GM12878 (cell line): ENCODE data around the gene MMP1.

Source experiments
- CEBPB ChIP-seq, 2 experiments: fragments of 150-350 bp in 1 of 2; IDR thresholded peaks; 2 replicates each; pipeline ENCODE4 v1.6.1; 2012 to 2014; ENCODE audit warnings: low read depth in 2 of 2, low read length in 2 of 2, borderline replicate concordance in 1 of 2, inconsistent platforms in 1 of 2
- CHD1 ChIP-seq: IDR thresholded peaks from 2 replicates; pipeline ENCODE4 v1.6.1; 2012; ENCODE audit warnings: low read depth, low read length, improper control_type of control experiment
- CTCF ChIP-seq, 3 experiments: IDR thresholded peaks in 2 of 3; conservative IDR thresholded peaks in 1 of 3; 2 replicates each; pipeline ENCODE4 v1.5.1; 2011; ENCODE audit warnings: low read depth in 3 of 3, low read length in 3 of 3, mild to moderate bottlenecking in 3 of 3, control low read depth in 2 of 3, moderate library complexity in 2 of 3, inconsistent platforms in 1 of 3, mixed read lengths in 1 of 3; ENCODE audit not compliant: control insufficient read depth in 2 of 3, insufficient read depth in 1 of 3; ENCODE audit errors: extremely low read depth in 1 of 3
- ETV6 ChIP-seq, 2 experiments: fragments of 450-650 bp in 1 of 2; IDR thresholded peaks in 1 of 2; conservative IDR thresholded peaks in 1 of 2; 2 replicates each; pipeline ENCODE4 v1.6.1; 2014; ENCODE audit warnings: antibody characterized with exemption in 1 of 2, borderline replicate concordance in 1 of 2, low read depth in 1 of 2, mild to moderate bottlenecking in 1 of 2, moderate library complexity in 1 of 2
- FOXK2 ChIP-seq: fragments of 450-650 bp; IDR thresholded peaks from 2 replicates; pipeline ENCODE4 v1.6.1; 2017; ENCODE audit warnings: mild to moderate bottlenecking, moderate library complexity
- HCFC1 ChIP-seq: fragments of 150-350 bp; IDR thresholded peaks from 2 replicates; pipeline ENCODE4 v1.6.1; 2014; ENCODE audit warnings: low read length
- KAT2A ChIP-seq: conservative IDR thresholded peaks from 2 replicates; pipeline ENCODE4 v1.6.1; 2011; ENCODE audit warnings: low read depth, low read length; ENCODE audit not compliant: control insufficient read depth
- POLR2A ChIP-seq: IDR thresholded peaks from 2 replicates; pipeline ENCODE4 v1.6.1; 2011; ENCODE audit warnings: low read depth, mild to moderate bottlenecking, low read length
- POLR2AphosphoS5 ChIP-seq: IDR thresholded peaks from 2 replicates; pipeline ENCODE4 v1.6.1; 2011; ENCODE audit warnings: mild to moderate bottlenecking, low read length, inconsistent platforms
- RAD21 ChIP-seq: IDR thresholded peaks from 2 replicates; pipeline ENCODE4 v1.6.1; 2011; ENCODE audit warnings: mild to moderate bottlenecking, low read depth, low read length, moderate library complexity; ENCODE audit not compliant: insufficient read depth
- RCOR1 ChIP-seq: conservative IDR thresholded peaks from 2 replicates; pipeline ENCODE4 v1.6.1; 2012; ENCODE audit warnings: low read depth, low read length, improper control_type of control experiment
- SMC3 ChIP-seq: IDR thresholded peaks from 2 replicates; pipeline ENCODE4 v1.6.1; 2011; ENCODE audit warnings: low read length, improper control_type of control experiment, borderline replicate concordance
- TAF1 ChIP-seq: IDR thresholded peaks from 2 replicates; pipeline ENCODE4 v1.6.1; 2011; ENCODE audit warnings: mild to moderate bottlenecking, low read depth, low read length, borderline replicate concordance

GRCh38 chr11:102783720-102784119 is 14.2 kb downstream of the MMP1 start:
- TF ChIP-seq CTCF (IDR thresholded peaks at IDR 0.05 in 2 of 3, conservative IDR thresholded peaks at IDR 0.05 in 1 of 3; ENCODE audit: control insufficient read depth in 2 of 3, extremely low read depth in 1 of 3, insufficient read depth in 1 of 3, low read depth in 3 of 3, low read length in 3 of 3) = no peak
- TF ChIP-seq HCFC1 = no peak
- no peak for TF ChIP-seq TAF1
- TF ChIP-seq CEBPB (IDR thresholded peaks at IDR 0.05; ENCODE audit: borderline replicate concordance in 1 of 2, low read depth in 2 of 2, low read length in 2 of 2) = no peak
- no peak for TF ChIP-seq SMC3
- TF ChIP-seq POLR2AphosphoS5 = no peak
- no peak for TF ChIP-seq RAD21
- TF ChIP-seq ETV6 (conservative IDR thresholded peaks at IDR 0.05 in 1 of 2, IDR thresholded peaks at IDR 0.05 in 1 of 2; ENCODE audit: borderline replicate concordance in 1 of 2, low read depth in 1 of 2) = no peak
- TF ChIP-seq POLR2A = no peak
- no peak for TF ChIP-seq FOXK2
- no peak for TF ChIP-seq KAT2A
- TF ChIP-seq RCOR1 = no peak
- no peak for TF ChIP-seq CHD1
